Measurements from ENCODE around the gene MXI1. TPM values are rescaled to one million over a fixed set of nuclear protein-coding genes. Genes with fewer than 3 reads are reported as not detected.

The MXI1 gene
- total RNA-seq, result 11.0 and 11.7 TPM in 2 replicates

DNA sequence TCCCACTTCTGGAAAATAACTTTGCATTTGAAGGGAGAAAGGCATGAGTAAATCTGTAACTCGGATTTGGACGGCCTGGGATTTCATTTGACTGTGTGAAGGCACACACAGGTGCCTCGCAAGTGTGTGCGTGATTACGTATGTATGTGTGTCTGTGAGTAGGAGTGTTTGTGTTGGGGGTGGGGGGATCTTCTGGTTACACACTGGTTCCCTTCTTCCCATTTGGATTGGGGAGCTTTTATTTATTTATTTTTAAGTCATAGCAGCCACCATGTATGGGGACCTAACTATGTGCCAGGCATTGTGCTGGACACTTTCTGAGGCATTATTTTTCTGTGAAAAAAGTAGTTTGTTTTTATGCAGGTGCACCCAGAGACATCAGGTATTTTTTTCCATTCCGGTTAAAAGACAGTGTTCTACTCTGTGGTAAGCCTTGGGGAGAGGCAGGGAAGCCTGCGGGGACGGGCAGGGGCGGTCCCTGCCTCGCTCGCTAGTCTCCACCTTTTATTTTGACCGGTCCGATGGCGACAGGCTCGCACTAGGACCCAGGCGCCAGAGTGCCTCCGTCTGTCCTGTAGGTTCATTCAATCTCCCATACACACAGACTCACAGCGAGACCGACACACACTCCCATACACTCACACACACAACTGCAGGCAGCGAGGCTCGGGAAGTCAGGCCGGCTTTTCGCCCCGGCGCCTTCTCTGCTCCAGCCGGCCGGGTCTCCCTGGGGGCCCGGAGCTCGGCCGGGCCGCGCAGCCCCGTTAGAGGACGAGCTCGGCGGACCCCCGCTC lies at the start of gene MXI1:
MXI1 (plus strand) TSS at position 595 of the 794 bp plus-strand sequence. CDS start 204 bp downstream, outside the sequence.

DNA sequence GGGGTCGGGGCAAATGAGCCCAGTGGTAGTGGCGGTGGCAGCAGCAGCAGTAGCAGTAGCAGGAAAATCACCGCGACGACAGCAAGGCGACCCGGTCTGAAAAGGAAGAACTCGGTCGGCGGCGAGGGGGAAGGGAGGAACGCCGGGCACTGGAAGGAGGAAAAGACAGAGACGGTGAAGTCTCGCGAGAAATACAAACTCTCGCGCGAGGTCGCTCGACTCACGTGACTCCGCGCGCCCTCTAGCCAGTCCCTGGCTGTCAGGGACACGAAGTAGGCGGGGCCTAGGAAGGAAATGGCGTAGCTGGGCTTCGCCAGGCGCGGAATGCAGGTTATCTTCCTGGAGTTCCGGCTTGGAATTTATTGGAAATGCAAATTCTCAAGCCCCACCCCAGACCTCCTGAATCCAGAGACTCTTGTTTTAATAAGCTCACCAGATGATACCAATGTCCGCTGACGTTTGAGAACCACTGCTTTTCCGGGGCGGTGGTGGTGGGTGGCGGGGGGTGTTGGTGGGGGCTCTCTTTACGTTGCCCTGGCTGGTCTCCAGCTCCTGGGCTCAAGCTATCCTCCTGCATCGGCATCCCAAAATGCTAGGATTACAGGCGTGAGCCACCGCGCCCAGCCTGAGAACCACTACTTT lies 97.5 kb downstream of the MXI1 start, which contains the start of gene SMNDC1:
SMNDC1 (minus strand) TSS at position 141 of the 642 bp plus-strand sequence. CDS start 1,333 bp downstream, outside the sequence.

Other genes with a start within 250 kb of the MXI1 start
- gene ADD3, start 199.6 kb upstream of the MXI1 start, total RNA-seq, result 711 and 791 TPM in 2 replicates
- 5.7 and 9.8 TPM in 2 replicates for gene SMNDC1, start 97.3 kb downstream of the MXI1 start, total RNA-seq